ENCODE results near the gene C1S. TPM values are rescaled to one million over a fixed set of nuclear protein-coding genes. Genes with fewer than 3 reads are reported as not detected.

C1S gene
- total and polyA plus RNA-seq, 2 of the 4 experiments (the other 2 are of a cell fraction), result 49.6 to 85.4 TPM

GRCh38 chr12:7034464-7034863, 26.1 kb upstream of the C1S start:
- no peak overlapping the region for H3K9ac ChIP-seq (ENCODE audit: low read depth, low read length)
- no peak overlapping the region for H2BK5ac ChIP-seq (ENCODE audit: low read depth, low read length, poor library complexity, severe bottlenecking)
- ChIA-PET CTCF (no interaction called here), POLR2A (ENCODE audit: unreplicated experiment) (no interaction called here)
- H3K4me1 ChIP-seq (ENCODE audit: control insufficient read depth, insufficient read depth, low read length), result peaks cover 2% of the 10 kb centered on the region; the same call in 1 of the 2 replicates
- H3K36me3 ChIP-seq (ENCODE audit: control insufficient read depth, insufficient read depth, low read length), result no peaks in the 10 kb centered on the region
- no peak overlapping the region for H2AFZ ChIP-seq (replicated peaks; ENCODE audit: low read length, poor library complexity)
- H2BK20ac ChIP-seq (ENCODE audit: low read depth, low read length), result no peak overlapping the region
- H2BK15ac ChIP-seq (ENCODE audit: low read depth, low read length), result no peak overlapping the region
- no peak overlapping the region for H2AK5ac ChIP-seq (ENCODE audit: low read depth, low read length)
- no peak for TF ChIP-seq SMC3 (IDR thresholded peaks at IDR 0.05; ENCODE audit: low read depth, low read length)
- TF ChIP-seq ELK1 (IDR thresholded peaks at IDR 0.05; ENCODE audit: borderline replicate concordance, low read depth, low read length), result no peak
- no peak overlapping the region for H3K18ac ChIP-seq (ENCODE audit: low read depth, low read length)
- no peak overlapping the region for H3K23ac ChIP-seq (ENCODE audit: low read depth, low read length)
- H3K9me3 ChIP-seq (ENCODE audit: control insufficient read depth, insufficient read depth, low read length), result peaks cover 2% of the 10 kb centered on the region; the same call in 1 of the 2 replicates
- dilution Hi-C loops (cut with HindIII; ENCODE audit: low sequenced_read_pairs, unreplicated experiment), result no loop called here
- no peak overlapping the region for H3K56ac ChIP-seq (ENCODE audit: extremely low read depth, insufficient read depth, low read length)
- no peak overlapping the region for H2BK120ac ChIP-seq (ENCODE audit: low read depth, low read length)
- BruUV-seq (replicated peaks), result no TSS peak
- DNase-seq, result no peak
- H4K5ac ChIP-seq (ENCODE audit: low read depth, low read length), result no peak overlapping the region
- intact Hi-C loops (cut with micrococcal nuclease), result no loop called here
- peaks cover 20% of the 10 kb centered on the region for H3K27me3 ChIP-seq (ENCODE audit: control insufficient read depth, insufficient read depth, low read length)
- in situ Hi-C loops (cut with MboI; ENCODE audit: low sequenced_read_pairs), result no loop called here
- H2AK9ac ChIP-seq (replicated peaks; ENCODE audit: low read depth, low read length, poor library complexity), result no peak overlapping the region
- H3K4me2 ChIP-seq (ENCODE audit: low read depth, low read length), result no peak overlapping the region
- H3K27ac ChIP-seq (ENCODE audit: insufficient read depth, low read length), result no peak overlapping the region
- H4K20me1 ChIP-seq (ENCODE audit: insufficient read depth, low read length), result no peaks in the 10 kb centered on the region
- no peak overlapping the region for H3K4me3 ChIP-seq (ENCODE audit: insufficient read depth, low read depth, low read length)
- no peak overlapping the region for H4K91ac ChIP-seq (ENCODE audit: insufficient read depth, low read depth, low read length)
- H3K4ac ChIP-seq (ENCODE audit: low read depth, low read length), result no peak overlapping the region
- no peaks in the 10 kb centered on the region; the same call in 1 of the 2 replicates for H3K9me1 ChIP-seq (ENCODE audit: insufficient read depth, low read length)
- ATAC-seq (ENCODE audit: low read depth), result no peak
- no peak overlapping the region for H3K14ac ChIP-seq (replicated peaks; ENCODE audit: low read depth, low read length)
- no peaks in the 10 kb centered on the region for H3K79me1 ChIP-seq (ENCODE audit: low read depth in 1 of 2, low read length in 2 of 2)
- no peak overlapping the region for H4K8ac ChIP-seq (ENCODE audit: low read depth in 2 of 2, low read length in 2 of 2)
- WGBS, 2 experiments (ENCODE audit: extremely low coverage in 2 of 2, insufficient read length in 1 of 2), result no CpG with 5 or more reads among the region's 1 CpG

Measured in IMR-90 (cell line).